Measurements from ENCODE around the gene GOLGA6D.
"Not testable (repeated sequence)": the region's sequence is repeated elsewhere in the genome, so short reads cannot be mapped to it uniquely, and the experiment has no call there.

GOLGA6D gene

DNA sequence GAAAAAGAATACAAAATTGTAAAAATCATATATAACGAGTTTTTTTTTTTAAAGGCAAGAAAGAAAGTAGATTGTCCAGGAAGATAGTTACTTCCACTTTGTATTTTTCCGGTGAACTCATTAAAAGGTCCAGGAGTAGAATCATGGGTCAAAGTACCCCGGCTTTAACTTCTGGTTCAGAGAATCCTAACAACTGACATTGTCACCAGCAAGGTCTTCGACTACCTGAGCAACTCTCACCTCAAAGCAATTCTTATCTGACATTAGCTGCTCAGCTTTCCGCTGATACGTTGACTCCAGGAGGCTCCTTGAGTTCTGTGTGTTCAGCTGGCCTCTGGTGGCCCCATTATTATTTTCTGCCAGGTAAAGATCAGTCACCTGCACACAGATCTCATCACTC lies 33.6 kb upstream of the GOLGA6D start:
- not testable (repeated sequence) for H3K14ac ChIP-seq (ENCODE audit: low read length); H3K36me3 ChIP-seq (ENCODE audit: control insufficient read depth in 1 of 2, insufficient read depth in 2 of 2, low read length in 2 of 2); H3K4me3 ChIP-seq (ENCODE audit: low read depth, low read length); DNase-seq; H3K27me3 ChIP-seq (ENCODE audit: insufficient read depth, low read length); H3K4me2 ChIP-seq (ENCODE audit: low read length); H4K91ac ChIP-seq (ENCODE audit: low read depth, low read length); H3K9me3 ChIP-seq (ENCODE audit: insufficient read depth, low read depth, low read length); H3K4me1 ChIP-seq (ENCODE audit: control insufficient read depth in 1 of 2, insufficient read depth in 2 of 2, low read length in 2 of 2); H3K9ac ChIP-seq (ENCODE audit: low read length); H2AFZ ChIP-seq (ENCODE audit: insufficient read depth, low read length, poor library complexity); H2AK5ac ChIP-seq (ENCODE audit: low read length); H3K27ac ChIP-seq (ENCODE audit: low read depth, low read length); H3K4ac ChIP-seq (ENCODE audit: low read depth, low read length); H2BK12ac ChIP-seq (ENCODE audit: low read length); H2BK120ac ChIP-seq (ENCODE audit: insufficient read depth, low read length, poor library complexity); H3K79me1 ChIP-seq (ENCODE audit: low read length); H4K8ac ChIP-seq (ENCODE audit: low read depth, low read length); H4K12ac ChIP-seq (ENCODE audit: low read depth, low read length); H3K23ac ChIP-seq (ENCODE audit: low read length); H3K79me2 ChIP-seq (ENCODE audit: control insufficient read depth, insufficient read depth, low read length, poor library complexity); H3K18ac ChIP-seq (ENCODE audit: low read length); H2BK5ac ChIP-seq (ENCODE audit: low read depth, low read length, poor library complexity)
- WGBS (ENCODE audit: extremely low coverage, insufficient coverage, insufficient read length) = no CpG with 5 or more reads among the region's 6 CpGs

GRCh38 chr15:75249726-75250125 lies 32.9 kb upstream of the GOLGA6D start:
- no peak overlapping the region for H3K4me2 ChIP-seq (ENCODE audit: low read length)
- no peaks in the 10 kb centered on the region for H3K4me1 ChIP-seq (ENCODE audit: control insufficient read depth in 1 of 2, insufficient read depth in 2 of 2, low read length in 2 of 2)

DNA sequence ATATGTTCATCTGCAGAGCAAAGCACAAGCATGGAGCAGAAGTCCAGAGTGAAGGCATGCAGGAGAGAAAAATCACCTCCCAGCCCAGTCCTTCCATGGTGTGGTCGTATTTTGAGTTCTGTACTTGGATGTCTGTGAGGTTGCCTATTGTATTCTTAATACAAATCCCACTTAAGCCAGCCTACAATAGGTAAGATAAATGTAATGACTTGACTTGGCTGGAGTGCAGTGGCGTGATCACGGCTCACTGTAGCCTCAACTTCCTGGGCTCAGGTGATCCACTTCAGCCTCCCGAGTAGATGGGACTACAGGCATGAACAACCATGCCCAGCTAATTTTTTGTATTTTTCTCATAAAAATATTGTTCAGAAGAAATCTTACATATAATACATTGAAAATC lies 31.3 kb upstream of the GOLGA6D start:
- not testable (repeated sequence) for H3K4me1 ChIP-seq (ENCODE audit: control insufficient read depth in 1 of 2, insufficient read depth in 2 of 2, low read length in 2 of 2); H3K27me3 ChIP-seq (ENCODE audit: insufficient read depth, low read length); H3K18ac ChIP-seq (ENCODE audit: low read length); H3K9ac ChIP-seq (ENCODE audit: low read length); H3K79me1 ChIP-seq (ENCODE audit: low read length); H3K36me3 ChIP-seq (ENCODE audit: control insufficient read depth in 1 of 2, insufficient read depth in 2 of 2, low read length in 2 of 2); H3K4me3 ChIP-seq (ENCODE audit: low read depth, low read length); H3K14ac ChIP-seq (ENCODE audit: low read length); H4K12ac ChIP-seq (ENCODE audit: low read depth, low read length); H3K4me2 ChIP-seq (ENCODE audit: low read length); H3K9me3 ChIP-seq (ENCODE audit: insufficient read depth, low read depth, low read length); DNase-seq; H3K79me2 ChIP-seq (ENCODE audit: control insufficient read depth, insufficient read depth, low read length, poor library complexity); H3K23ac ChIP-seq (ENCODE audit: low read length); H4K8ac ChIP-seq (ENCODE audit: low read depth, low read length); H3K4ac ChIP-seq (ENCODE audit: low read depth, low read length); H2BK120ac ChIP-seq (ENCODE audit: insufficient read depth, low read length, poor library complexity); H4K91ac ChIP-seq (ENCODE audit: low read depth, low read length); H3K27ac ChIP-seq (ENCODE audit: low read depth, low read length); H2BK5ac ChIP-seq (ENCODE audit: low read depth, low read length, poor library complexity); H2AK5ac ChIP-seq (ENCODE audit: low read length); H2AFZ ChIP-seq (ENCODE audit: insufficient read depth, low read length, poor library complexity); H2BK12ac ChIP-seq (ENCODE audit: low read length)
- WGBS (ENCODE audit: extremely low coverage, insufficient coverage, insufficient read length) = no CpG with 5 or more reads among the region's 4 CpGs

More at GRCh38 chr15:75249726-75250125, 32.9 kb upstream of the GOLGA6D start:
- no peak overlapping the region for H3K4ac ChIP-seq (ENCODE audit: low read depth, low read length)
- no peak overlapping the region for H3K4me3 ChIP-seq (ENCODE audit: low read depth, low read length)
- no peaks in the 10 kb centered on the region for H3K36me3 ChIP-seq (ENCODE audit: control insufficient read depth in 1 of 2, insufficient read depth in 2 of 2, low read length in 2 of 2)
- no peaks in the 10 kb centered on the region for H3K27me3 ChIP-seq (ENCODE audit: insufficient read depth, low read length)
- H2BK120ac ChIP-seq (ENCODE audit: insufficient read depth, low read length, poor library complexity) = no peak overlapping the region
- H2BK12ac ChIP-seq (ENCODE audit: low read length) = no peak overlapping the region
- H3K23ac ChIP-seq (ENCODE audit: low read length) = no peak overlapping the region
- no peak overlapping the region for H3K27ac ChIP-seq (ENCODE audit: low read depth, low read length)
- no peak overlapping the region for H4K91ac ChIP-seq (ENCODE audit: low read depth, low read length)
- no peak for DNase-seq
- no peak overlapping the region for H2AK5ac ChIP-seq (ENCODE audit: low read length)
- no peaks in the 10 kb centered on the region for H3K9me3 ChIP-seq (ENCODE audit: insufficient read depth, low read depth, low read length)
- no CpG with 5 or more reads among the region's 4 CpGs for WGBS (ENCODE audit: extremely low coverage, insufficient coverage, insufficient read length)
- H2AFZ ChIP-seq (ENCODE audit: insufficient read depth, low read length, poor library complexity) = no peak overlapping the region
- no peak overlapping the region for H4K8ac ChIP-seq (ENCODE audit: low read depth, low read length)
- H3K14ac ChIP-seq (ENCODE audit: low read length) = no peak overlapping the region
- H3K9ac ChIP-seq (ENCODE audit: low read length) = no peak overlapping the region
- H4K12ac ChIP-seq (ENCODE audit: low read depth, low read length) = no peak overlapping the region
- H3K79me2 ChIP-seq (ENCODE audit: control insufficient read depth, insufficient read depth, low read length, poor library complexity) = no peaks in the 10 kb centered on the region
- H3K18ac ChIP-seq (ENCODE audit: low read length) = no peak overlapping the region
- H2BK5ac ChIP-seq (ENCODE audit: low read depth, low read length, poor library complexity) = no peak overlapping the region
- H3K79me1 ChIP-seq (ENCODE audit: low read length) = no peaks in the 10 kb centered on the region

GRCh38 chr15:75252285-75252684 lies 30.4 kb upstream of the GOLGA6D start:
- H3K79me1 ChIP-seq (ENCODE audit: low read length); H3K79me2 ChIP-seq (ENCODE audit: control insufficient read depth, insufficient read depth, low read length, poor library complexity); H2BK5ac ChIP-seq (ENCODE audit: low read depth, low read length, poor library complexity); H3K36me3 ChIP-seq (ENCODE audit: control insufficient read depth in 1 of 2, insufficient read depth in 2 of 2, low read length in 2 of 2); H3K4me1 ChIP-seq (ENCODE audit: control insufficient read depth in 1 of 2, insufficient read depth in 2 of 2, low read length in 2 of 2); H2BK120ac ChIP-seq (ENCODE audit: insufficient read depth, low read length, poor library complexity); H3K27ac ChIP-seq (ENCODE audit: low read depth, low read length); H4K91ac ChIP-seq (ENCODE audit: low read depth, low read length); H3K18ac ChIP-seq (ENCODE audit: low read length); H3K23ac ChIP-seq (ENCODE audit: low read length); H3K27me3 ChIP-seq (ENCODE audit: insufficient read depth, low read length); H3K4me3 ChIP-seq (ENCODE audit: low read depth, low read length); H2BK12ac ChIP-seq (ENCODE audit: low read length); H3K9ac ChIP-seq (ENCODE audit: low read length); H3K4ac ChIP-seq (ENCODE audit: low read depth, low read length); H3K9me3 ChIP-seq (ENCODE audit: insufficient read depth, low read depth, low read length); H3K4me2 ChIP-seq (ENCODE audit: low read length); DNase-seq; H2AK5ac ChIP-seq (ENCODE audit: low read length); H3K14ac ChIP-seq (ENCODE audit: low read length); H4K8ac ChIP-seq (ENCODE audit: low read depth, low read length); H4K12ac ChIP-seq (ENCODE audit: low read depth, low read length); H2AFZ ChIP-seq (ENCODE audit: insufficient read depth, low read length, poor library complexity): not testable (repeated sequence)
- WGBS (ENCODE audit: extremely low coverage, insufficient coverage, insufficient read length) = no CpG with 5 or more reads among the region's 4 CpGs

Data from trophoblast cell (in vitro differentiated cells and primary cell).